ENCODE data around the gene DHRS7.

DHRS7 gene

DNA sequence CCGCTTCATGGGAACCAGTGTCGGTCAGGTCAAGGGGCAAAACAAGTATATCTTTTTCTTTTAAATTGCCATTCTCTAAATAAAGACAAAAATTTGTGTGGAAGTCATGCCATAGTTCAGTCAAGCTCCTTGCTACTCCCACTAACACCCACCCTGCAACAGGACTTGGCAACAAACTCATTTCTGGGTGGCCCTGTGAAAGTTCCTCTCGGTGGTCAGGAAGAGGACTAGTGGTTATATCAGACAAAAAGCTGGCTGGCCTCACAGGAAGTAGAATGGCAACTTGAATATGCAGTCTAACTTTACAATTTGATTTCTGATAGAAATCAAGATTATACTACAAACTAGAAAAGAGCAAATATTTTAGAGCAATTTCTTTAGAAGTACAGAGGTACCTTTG, 11.2 kb downstream of the DHRS7 start:
- Histone ChIP-seq H3K27ac (ENCODE audit: low read depth, low read length) (no peak overlapping the region), H3K36me3 (ENCODE audit: control insufficient read depth in 1 of 2, insufficient read depth in 2 of 2, low read length in 2 of 2) (peaks cover 10 to 24% of the 10 kb centered on the region in 2 donors), H3K27me3 (ENCODE audit: control insufficient read depth in 1 of 2, insufficient read depth in 2 of 2, low read length in 2 of 2) (no peaks in the 10 kb centered on the region), H3K9me3 (ENCODE audit: control insufficient read depth in 1 of 2, low read length in 2 of 2) (no peaks in the 10 kb centered on the region), H3K9ac (ENCODE audit: low read depth in 1 of 2, low read length in 2 of 2) (no peak overlapping the region), H3K4me1 (ENCODE audit: control insufficient read depth in 1 of 2, insufficient read depth in 2 of 2, low read length in 2 of 2) (peaks cover 0 to 3% of the 10 kb centered on the region in 2 donors), H3K4me3 (ENCODE audit: low read depth in 1 of 2, low read length in 2 of 2) (no peak overlapping the region)

DNA sequence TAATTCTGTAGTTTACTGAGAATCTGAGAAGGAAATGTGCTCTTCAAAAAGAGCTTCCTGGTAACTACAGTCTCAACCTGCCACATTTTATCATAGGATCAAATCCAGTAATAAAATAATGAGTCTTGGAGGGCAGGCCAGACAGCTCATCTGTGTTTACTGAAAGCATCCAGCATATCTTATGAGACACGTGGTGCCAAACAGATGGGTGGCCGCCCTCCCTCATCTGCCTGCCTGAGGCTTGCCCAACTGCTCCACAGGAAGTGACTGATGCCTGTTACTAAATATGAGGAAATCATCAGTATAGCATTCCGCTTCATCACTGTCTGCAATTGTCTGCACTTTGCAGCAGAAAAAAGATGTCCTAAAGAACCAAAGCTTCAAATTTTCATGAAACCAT, 13.5 kb downstream of the DHRS7 start:
- Histone ChIP-seq H3K4me3 (ENCODE audit: low read depth in 1 of 2, low read length in 2 of 2) (no peak overlapping the region), H3K27me3 (ENCODE audit: control insufficient read depth in 1 of 2, insufficient read depth in 2 of 2, low read length in 2 of 2) (no peaks in the 10 kb centered on the region), H3K9ac (ENCODE audit: low read depth in 1 of 2, low read length in 2 of 2) (no peak overlapping the region), H3K27ac (ENCODE audit: low read depth, low read length) (no peak overlapping the region), H3K9me3 (ENCODE audit: control insufficient read depth in 1 of 2, low read length in 2 of 2) (no peaks in the 10 kb centered on the region), H3K36me3 (ENCODE audit: control insufficient read depth in 1 of 2, insufficient read depth in 2 of 2, low read length in 2 of 2) (peaks cover 10 to 35% of the 10 kb centered on the region in 2 donors), H3K4me1 (ENCODE audit: control insufficient read depth in 1 of 2, insufficient read depth in 2 of 2, low read length in 2 of 2) (peaks cover 0 to 3% of the 10 kb centered on the region in 2 donors)

DNA sequence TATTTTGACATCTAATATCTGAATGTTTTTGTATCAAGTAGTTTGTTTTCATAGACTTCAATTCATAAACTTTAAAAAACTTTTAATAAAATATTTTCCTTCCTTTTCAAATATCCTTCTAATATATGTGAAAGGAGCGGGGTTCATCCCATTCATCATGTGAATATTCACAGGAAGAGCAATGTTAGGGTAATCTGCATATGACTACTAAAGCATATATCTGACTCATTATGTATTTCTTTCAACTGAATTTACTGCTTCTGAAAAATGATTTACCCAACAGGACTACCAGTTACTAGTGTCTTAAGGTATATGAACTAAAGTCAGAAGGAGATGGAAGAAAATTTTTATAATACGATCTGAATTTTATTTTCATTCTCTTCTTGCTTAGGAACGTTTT, 30.5 kb downstream of the DHRS7 start:
- no peak overlapping the region for H3K4me3 ChIP-seq (ENCODE audit: low read depth in 1 of 2, low read length in 2 of 2)
- H3K9me3 ChIP-seq (ENCODE audit: control insufficient read depth in 1 of 2, low read length in 2 of 2), result no peaks in the 10 kb centered on the region
- no peak overlapping the region for H3K9ac ChIP-seq (ENCODE audit: low read depth in 1 of 2, low read length in 2 of 2)
- H3K36me3 ChIP-seq (ENCODE audit: control insufficient read depth in 1 of 2, insufficient read depth in 2 of 2, low read length in 2 of 2), result no peaks in the 10 kb centered on the region
- no peak overlapping the region for H3K27ac ChIP-seq (ENCODE audit: low read depth, low read length)
- H3K4me1 ChIP-seq (ENCODE audit: control insufficient read depth in 1 of 2, insufficient read depth in 2 of 2, low read length in 2 of 2), result no peaks in the 10 kb centered on the region
- no peaks in the 10 kb centered on the region for H3K27me3 ChIP-seq (ENCODE audit: control insufficient read depth in 1 of 2, insufficient read depth in 2 of 2, low read length in 2 of 2)

DNA sequence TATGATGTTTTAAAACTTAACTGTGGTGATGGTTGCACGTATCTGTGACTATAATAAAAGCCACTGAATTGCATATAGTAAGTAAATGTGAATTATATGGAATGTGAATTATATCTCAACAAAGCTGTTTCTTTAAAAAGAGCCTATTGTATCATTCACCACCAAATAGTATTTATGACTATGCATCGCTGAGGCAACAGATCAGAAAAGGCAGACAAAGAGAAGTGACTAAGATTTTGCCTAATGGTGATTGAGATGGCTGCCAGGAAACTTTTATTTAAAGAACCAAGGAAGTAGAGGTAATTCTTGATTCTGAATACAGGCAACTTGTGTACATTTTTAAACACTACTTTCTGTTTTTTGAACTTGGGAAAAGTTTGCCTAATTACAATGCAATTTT, 31.7 kb downstream of the DHRS7 start:
- H3K27me3 ChIP-seq (ENCODE audit: control insufficient read depth in 1 of 2, insufficient read depth in 2 of 2, low read length in 2 of 2), result no peaks in the 10 kb centered on the region
- H3K4me3 ChIP-seq (ENCODE audit: low read depth in 1 of 2, low read length in 2 of 2), result no peak overlapping the region
- no peak overlapping the region for H3K9ac ChIP-seq (ENCODE audit: low read depth in 1 of 2, low read length in 2 of 2)
- no peak overlapping the region for H3K27ac ChIP-seq (ENCODE audit: low read depth, low read length)
- H3K9me3 ChIP-seq (ENCODE audit: control insufficient read depth in 1 of 2, low read length in 2 of 2), result no peaks in the 10 kb centered on the region
- no peaks in the 10 kb centered on the region for H3K36me3 ChIP-seq (ENCODE audit: control insufficient read depth in 1 of 2, insufficient read depth in 2 of 2, low read length in 2 of 2)
- H3K4me1 ChIP-seq (ENCODE audit: control insufficient read depth in 1 of 2, insufficient read depth in 2 of 2, low read length in 2 of 2), result no peaks in the 10 kb centered on the region

DNA sequence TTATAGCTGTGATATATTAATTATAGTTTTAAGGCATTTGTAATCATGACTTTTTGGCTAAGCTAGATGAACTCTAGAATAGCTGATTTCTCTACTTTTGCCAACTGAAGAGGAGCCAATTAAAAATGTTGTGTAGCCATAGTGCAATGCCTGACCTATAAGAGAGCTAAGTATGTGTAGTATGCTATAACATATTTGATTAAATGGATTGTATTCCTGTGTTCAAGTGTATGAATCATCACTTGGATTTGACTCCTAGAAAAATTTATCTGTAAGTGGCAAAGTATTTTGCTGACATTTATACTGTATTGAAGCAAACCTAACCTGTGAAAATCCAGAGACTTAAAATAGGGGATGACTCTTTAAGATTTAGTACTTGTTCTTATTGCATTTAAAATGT, 39.3 kb downstream of the DHRS7 start:
- H3K4me3 ChIP-seq (ENCODE audit: low read depth in 1 of 2, low read length in 2 of 2), result no peak overlapping the region
- H3K36me3 ChIP-seq (ENCODE audit: control insufficient read depth in 1 of 2, insufficient read depth in 2 of 2, low read length in 2 of 2), result peaks cover 29 to 46% of the 10 kb centered on the region in 2 donors
- no peaks in the 10 kb centered on the region for H3K9me3 ChIP-seq (ENCODE audit: control insufficient read depth in 1 of 2, low read length in 2 of 2)

DNA sequence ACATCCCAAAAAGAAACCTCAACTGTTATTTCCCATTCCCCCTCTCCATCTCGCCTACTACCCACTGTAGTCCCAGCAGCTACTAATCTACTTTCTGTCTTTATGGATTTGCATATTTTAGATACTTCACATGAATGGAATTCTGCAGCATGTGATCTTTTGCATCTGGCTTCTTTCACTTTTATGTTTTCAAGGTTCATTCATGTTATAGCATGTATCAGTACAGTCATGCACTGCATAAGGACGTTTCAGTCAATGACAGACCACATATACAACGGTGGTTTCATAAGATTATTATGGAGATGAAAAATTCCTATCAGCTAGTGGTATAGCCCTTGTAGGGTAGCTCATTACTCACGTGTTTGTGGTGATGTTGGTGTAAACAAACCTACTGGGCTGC, 49.0 kb downstream of the DHRS7 start:
- Histone ChIP-seq H3K27ac (ENCODE audit: low read depth, low read length) (no peak overlapping the region), H3K27me3 (ENCODE audit: control insufficient read depth in 1 of 2, insufficient read depth in 2 of 2, low read length in 2 of 2) (no peaks in the 10 kb centered on the region), H3K9me3 (ENCODE audit: control insufficient read depth in 1 of 2, low read length in 2 of 2) (no peaks in the 10 kb centered on the region), H3K4me1 (ENCODE audit: control insufficient read depth in 1 of 2, insufficient read depth in 2 of 2, low read length in 2 of 2) (no peaks in the 10 kb centered on the region), H3K4me3 (ENCODE audit: low read depth in 1 of 2, low read length in 2 of 2) (no peak overlapping the region), H3K36me3 (ENCODE audit: control insufficient read depth in 1 of 2, insufficient read depth in 2 of 2, low read length in 2 of 2) (peaks cover 19 to 37% of the 10 kb centered on the region in 2 donors), H3K9ac (ENCODE audit: low read depth in 1 of 2, low read length in 2 of 2) (no peak overlapping the region)

More for the DNA sequence above, 39.3 kb downstream of the DHRS7 start:
- Histone ChIP-seq H3K27me3 (ENCODE audit: control insufficient read depth in 1 of 2, insufficient read depth in 2 of 2, low read length in 2 of 2) (no peaks in the 10 kb centered on the region), H3K4me1 (ENCODE audit: control insufficient read depth in 1 of 2, insufficient read depth in 2 of 2, low read length in 2 of 2) (no peaks in the 10 kb centered on the region), H3K27ac (ENCODE audit: low read depth, low read length) (no peak overlapping the region), H3K9ac (ENCODE audit: low read depth in 1 of 2, low read length in 2 of 2) (no peak overlapping the region)

DNA sequence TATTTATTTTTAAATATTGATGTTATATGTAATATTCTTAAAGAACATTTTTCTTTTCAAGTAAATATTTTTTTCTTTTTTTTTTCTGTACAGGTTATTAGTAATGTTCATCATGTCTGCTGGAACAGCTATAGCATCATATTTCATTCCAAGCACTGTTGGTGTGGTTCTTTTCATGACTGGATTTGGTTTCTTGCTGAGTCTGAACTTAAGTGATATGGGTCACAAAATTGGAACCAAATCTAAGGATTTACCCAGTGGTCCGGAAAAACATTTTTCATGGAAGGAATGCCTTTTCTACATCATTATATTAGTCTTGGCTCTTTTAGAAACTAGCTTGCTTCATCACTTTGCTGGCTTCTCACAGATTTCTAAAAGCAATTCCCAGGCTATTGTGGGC, 50.3 kb downstream of the DHRS7 start:
- Histone ChIP-seq H3K27me3 (ENCODE audit: control insufficient read depth in 1 of 2, insufficient read depth in 2 of 2, low read length in 2 of 2) (no peaks in the 10 kb centered on the region), H3K9ac (ENCODE audit: low read depth in 1 of 2, low read length in 2 of 2) (no peak overlapping the region), H3K4me1 (ENCODE audit: control insufficient read depth in 1 of 2, insufficient read depth in 2 of 2, low read length in 2 of 2) (no peaks in the 10 kb centered on the region), H3K36me3 (ENCODE audit: control insufficient read depth in 1 of 2, insufficient read depth in 2 of 2, low read length in 2 of 2) (peaks cover 16 to 36% of the 10 kb centered on the region in 2 donors), H3K27ac (ENCODE audit: low read depth, low read length) (no peak overlapping the region), H3K9me3 (ENCODE audit: control insufficient read depth in 1 of 2, low read length in 2 of 2) (no peaks in the 10 kb centered on the region), H3K4me3 (ENCODE audit: low read depth in 1 of 2, low read length in 2 of 2) (no peak overlapping the region)

DNA sequence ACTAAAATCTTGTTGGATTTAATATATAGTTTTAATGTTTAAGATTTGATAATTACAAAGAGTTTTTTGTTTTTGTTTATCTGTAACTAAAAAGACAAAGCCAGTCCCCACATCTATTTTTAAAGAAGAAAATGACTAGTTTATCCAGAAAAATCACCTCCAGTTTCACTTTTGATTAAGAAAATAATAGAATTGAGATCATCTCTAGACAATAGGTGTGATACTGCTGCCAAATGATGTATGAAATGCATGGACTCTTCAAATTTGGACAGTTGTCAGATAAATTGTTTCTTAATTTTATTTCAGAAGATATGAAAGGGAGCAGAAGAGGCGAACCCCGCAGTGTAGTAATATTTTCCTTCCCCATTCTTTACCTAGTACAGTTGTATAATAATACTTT, 53.5 kb downstream of the DHRS7 start:
- Histone ChIP-seq H3K4me3 (ENCODE audit: low read depth in 1 of 2, low read length in 2 of 2) (no peak overlapping the region), H3K9me3 (ENCODE audit: control insufficient read depth in 1 of 2, low read length in 2 of 2) (no peaks in the 10 kb centered on the region), H3K27ac (ENCODE audit: low read depth, low read length) (no peak overlapping the region), H3K9ac (ENCODE audit: low read depth in 1 of 2, low read length in 2 of 2) (no peak overlapping the region), H3K27me3 (ENCODE audit: control insufficient read depth in 1 of 2, insufficient read depth in 2 of 2, low read length in 2 of 2) (no peaks in the 10 kb centered on the region), H3K36me3 (ENCODE audit: control insufficient read depth in 1 of 2, insufficient read depth in 2 of 2, low read length in 2 of 2) (peaks cover 0 to 28% of the 10 kb centered on the region in 2 donors), H3K4me1 (ENCODE audit: control insufficient read depth in 1 of 2, insufficient read depth in 2 of 2, low read length in 2 of 2) (no peaks in the 10 kb centered on the region)

DNA sequence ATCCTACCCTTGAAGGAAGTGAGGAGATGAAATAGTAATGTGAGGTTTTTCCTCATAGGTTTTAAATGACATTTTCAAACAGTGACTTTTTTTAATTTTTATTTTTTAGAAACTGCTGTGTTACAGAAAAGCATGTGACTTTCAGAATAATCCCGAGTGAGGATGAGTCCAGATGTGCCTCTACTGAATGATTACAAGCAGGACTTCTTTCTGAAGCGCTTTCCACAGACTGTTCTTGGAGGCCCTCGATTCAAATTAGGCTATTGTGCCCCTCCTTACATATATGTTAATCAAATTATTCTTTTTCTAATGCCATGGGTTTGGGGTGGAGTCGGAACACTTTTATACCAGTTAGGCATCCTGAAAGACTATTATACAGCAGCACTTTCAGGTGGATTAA, 57.7 kb downstream of the DHRS7 start:
- H3K27me3 ChIP-seq (ENCODE audit: control insufficient read depth in 1 of 2, insufficient read depth in 2 of 2, low read length in 2 of 2), result no peaks in the 10 kb centered on the region
- no peak overlapping the region for H3K4me3 ChIP-seq (ENCODE audit: low read depth in 1 of 2, low read length in 2 of 2)
- no peaks in the 10 kb centered on the region for H3K9me3 ChIP-seq (ENCODE audit: control insufficient read depth in 1 of 2, low read length in 2 of 2)
- no peaks in the 10 kb centered on the region for H3K4me1 ChIP-seq (ENCODE audit: control insufficient read depth in 1 of 2, insufficient read depth in 2 of 2, low read length in 2 of 2)
- H3K9ac ChIP-seq (ENCODE audit: low read depth in 1 of 2, low read length in 2 of 2), result no peak overlapping the region
- peaks cover 0 to 12% of the 10 kb centered on the region in 2 donors for H3K36me3 ChIP-seq (ENCODE audit: control insufficient read depth in 1 of 2, insufficient read depth in 2 of 2, low read length in 2 of 2)
- no peak overlapping the region for H3K27ac ChIP-seq (ENCODE audit: low read depth, low read length)

DNA sequence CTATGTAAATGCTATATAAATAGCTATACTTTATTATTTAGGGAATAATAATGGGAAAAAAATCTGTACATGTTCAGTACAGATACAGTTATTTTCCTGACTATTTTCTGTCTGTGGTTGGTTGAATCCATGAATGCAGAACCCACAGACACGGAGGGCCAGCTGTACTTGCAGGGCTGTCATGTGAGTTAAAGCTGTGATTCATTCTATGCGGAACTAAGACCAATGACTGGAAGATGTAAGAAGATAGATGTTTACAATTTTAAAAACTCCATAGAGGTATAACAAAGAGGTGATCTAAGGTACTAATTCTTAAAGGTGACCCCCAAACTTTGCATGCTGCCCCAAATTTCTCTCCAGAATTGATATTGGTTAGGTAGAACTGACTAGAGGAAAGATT, 58.9 kb downstream of the DHRS7 start:
- Histone ChIP-seq H3K4me3 (ENCODE audit: low read depth in 1 of 2, low read length in 2 of 2) (no peak overlapping the region), H3K27ac (ENCODE audit: low read depth, low read length) (no peak overlapping the region), H3K27me3 (ENCODE audit: control insufficient read depth in 1 of 2, insufficient read depth in 2 of 2, low read length in 2 of 2) (no peaks in the 10 kb centered on the region), H3K4me1 (ENCODE audit: control insufficient read depth in 1 of 2, insufficient read depth in 2 of 2, low read length in 2 of 2) (no peaks in the 10 kb centered on the region), H3K9me3 (ENCODE audit: control insufficient read depth in 1 of 2, low read length in 2 of 2) (no peaks in the 10 kb centered on the region), H3K36me3 (ENCODE audit: control insufficient read depth in 1 of 2, insufficient read depth in 2 of 2, low read length in 2 of 2) (peaks cover 0 to 12% of the 10 kb centered on the region in 2 donors), H3K9ac (ENCODE audit: low read depth in 1 of 2, low read length in 2 of 2) (no peak overlapping the region)

DNA sequence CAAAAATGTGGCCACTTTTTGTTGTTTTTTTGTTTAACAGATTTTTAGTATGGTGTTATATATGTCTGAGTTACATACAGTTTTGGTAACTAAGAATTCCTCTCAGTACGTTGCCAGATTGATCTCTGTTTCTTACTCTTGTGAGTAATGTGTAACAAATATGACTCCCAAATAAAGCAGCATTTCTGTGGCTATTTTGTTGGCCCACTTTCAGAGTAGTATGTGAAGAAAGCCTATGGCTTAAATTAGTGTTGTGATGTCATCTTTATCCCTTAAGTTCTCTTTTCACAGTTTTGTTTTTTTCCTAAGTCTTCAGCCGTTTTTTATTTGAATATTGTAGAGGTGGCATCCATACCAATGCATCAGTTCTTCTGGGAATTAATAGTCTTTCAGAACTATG, 62.8 kb downstream of the DHRS7 start:
- H3K9me3 ChIP-seq (ENCODE audit: control insufficient read depth in 1 of 2, low read length in 2 of 2), result no peaks in the 10 kb centered on the region
- no peak overlapping the region for H3K9ac ChIP-seq (ENCODE audit: low read depth in 1 of 2, low read length in 2 of 2)
- no peak overlapping the region for H3K4me3 ChIP-seq (ENCODE audit: low read depth in 1 of 2, low read length in 2 of 2)
- H3K4me1 ChIP-seq (ENCODE audit: control insufficient read depth in 1 of 2, insufficient read depth in 2 of 2, low read length in 2 of 2), result no peaks in the 10 kb centered on the region
- peaks cover 0 to 5% of the 10 kb centered on the region in 2 donors for H3K36me3 ChIP-seq (ENCODE audit: control insufficient read depth in 1 of 2, insufficient read depth in 2 of 2, low read length in 2 of 2)
- H3K27me3 ChIP-seq (ENCODE audit: control insufficient read depth in 1 of 2, insufficient read depth in 2 of 2, low read length in 2 of 2), result no peaks in the 10 kb centered on the region
- no peak overlapping the region for H3K27ac ChIP-seq (ENCODE audit: low read depth, low read length)
